ENCODE measurements around the gene AGPAT3. TPM values are rescaled to one million over a fixed set of nuclear protein-coding genes. Genes with fewer than 3 reads are reported as not detected.

AGPAT3 gene
- polyA plus RNA-seq, 2 of the 4 experiments (the other 2 are of a cell fraction) = 18.2 to 20.3 TPM

DNA sequence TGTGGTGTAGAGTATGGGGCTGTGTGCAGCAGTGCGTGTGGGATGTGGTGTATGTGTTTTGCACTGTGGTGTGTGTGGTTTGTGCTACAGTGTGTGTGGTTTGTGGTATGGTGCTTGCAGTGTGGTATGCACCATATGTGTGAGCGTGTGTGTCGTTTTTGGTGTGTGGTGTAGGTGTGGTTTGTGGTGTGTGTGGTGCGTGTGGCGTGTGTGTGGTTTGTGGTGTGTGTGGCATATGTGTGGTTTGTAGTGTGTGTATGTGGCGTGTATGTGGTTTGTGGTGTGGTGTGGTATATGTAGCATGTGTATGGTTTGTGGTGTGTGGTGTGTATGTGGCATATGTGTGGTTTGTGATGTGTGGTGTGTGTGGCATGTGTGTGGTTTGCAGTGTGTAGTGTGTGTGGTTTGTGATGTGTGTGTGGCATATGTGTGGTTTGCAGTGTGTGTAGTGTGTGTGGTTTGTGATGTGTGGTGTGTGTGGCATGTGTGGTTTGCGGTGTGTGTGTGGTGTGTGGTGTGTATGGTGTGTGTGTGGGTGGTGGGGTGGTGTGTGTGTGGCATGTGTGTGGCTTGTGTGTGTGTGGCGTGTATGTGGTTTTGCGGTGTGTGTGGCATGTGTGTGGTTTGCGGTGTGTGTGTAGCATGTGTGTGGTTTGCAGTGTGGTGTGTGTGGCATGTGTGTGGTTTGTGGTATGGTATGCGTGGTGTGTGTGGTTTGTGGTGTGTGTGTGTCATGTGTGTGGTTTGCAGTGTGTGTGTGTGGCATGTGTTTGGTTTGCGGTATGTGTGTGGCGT, 93.5 kb downstream of the AGPAT3 start:
- Histone ChIP-seq H3K4me1 (peaks cover 11% of the 10 kb centered on the region; the same call in 2 of the 3 replicates), H3K27ac (no peak overlapping the region), H3K4me3 (no peak overlapping the region), H3K9me3 (no peaks in the 10 kb centered on the region), H3K4me2 (no peak overlapping the region)
- ChIA-PET CTCF (no interaction called here), POLR2A (no interaction called here)
- WGBS (ENCODE audit: missing lambda C conversion rate) = 91% methylated on average over 13 of the region's 13 CpGs
- ATAC-seq = no peak
- DNase-seq (ENCODE audit: low read depth in 1 of 2, low spot score in 1 of 2) = no peak
- no peak for TF ChIP-seq HOXB13 (CRISPR knock-in tag; IDR thresholded peaks at IDR 0.05; ENCODE audit: low read depth)
- TF ChIP-seq SREBF2 (IDR thresholded peaks at IDR 0.05) = no peak
- TF ChIP-seq, protein P1, sequence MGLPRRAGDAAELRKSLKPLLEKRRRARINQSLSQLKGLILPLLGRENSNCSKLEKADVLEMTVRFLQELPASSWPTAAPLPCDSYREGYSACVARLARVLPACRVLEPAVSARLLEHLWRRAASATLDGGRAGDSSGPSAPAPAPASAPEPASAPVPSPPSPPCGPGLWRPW (IDR thresholded peaks at IDR 0.05) = no peak
- TF ChIP-seq HDAC2 (IDR thresholded peaks at IDR 0.05) = no peak
- TF ChIP-seq JUNB (IDR thresholded peaks at IDR 0.05) = no peak
- TF ChIP-seq EHMT2 (IDR thresholded peaks at IDR 0.05; ENCODE audit: low read depth) = no peak
- TF ChIP-seq CBX8 (IDR thresholded peaks at IDR 0.05) = no peak
- TF ChIP-seq ZSCAN20 (CRISPR knock-in tag; IDR thresholded peaks at IDR 0.05) = no peak
- TF ChIP-seq, protein P2, sequence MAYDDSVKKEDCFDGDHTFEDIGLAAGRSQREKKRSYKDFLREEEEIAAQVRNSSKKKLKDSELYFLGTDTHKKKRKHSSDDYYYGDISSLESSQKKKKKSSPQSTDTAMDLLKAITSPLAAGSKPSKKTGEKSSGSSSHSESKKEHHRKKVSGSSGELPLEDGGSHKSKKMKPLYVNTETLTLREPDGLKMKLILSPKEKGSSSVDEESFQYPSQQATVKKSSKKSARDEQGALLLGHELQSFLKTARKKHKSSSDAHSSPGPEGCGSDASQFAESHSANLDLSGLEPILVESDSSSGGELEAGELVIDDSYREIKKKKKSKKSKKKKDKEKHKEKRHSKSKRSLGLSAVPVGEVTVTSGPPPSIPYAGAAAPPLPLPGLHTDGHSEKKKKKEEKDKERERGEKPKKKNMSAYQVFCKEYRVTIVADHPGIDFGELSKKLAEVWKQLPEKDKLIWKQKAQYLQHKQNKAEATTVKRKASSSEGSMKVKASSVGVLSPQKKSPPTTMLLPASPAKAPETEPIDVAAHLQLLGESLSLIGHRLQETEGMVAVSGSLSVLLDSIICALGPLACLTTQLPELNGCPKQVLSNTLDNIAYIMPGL (CRISPR knock-in tag; IDR thresholded peaks at IDR 0.05; ENCODE audit: borderline replicate concordance) = no peak
- TF ChIP-seq BHLHE40 (IDR thresholded peaks at IDR 0.05; ENCODE audit: low read depth, low read length) = no peak
- TF ChIP-seq CEBPB (IDR thresholded peaks at IDR 0.05) = no peak
- no peak for TF ChIP-seq TFCP2L1 (CRISPR knock-in tag; IDR thresholded peaks at IDR 0.05)
- no peak for TF ChIP-seq FOXS1 (CRISPR knock-in tag; IDR thresholded peaks at IDR 0.05)
- no peak for FAIRE-seq

DNA sequence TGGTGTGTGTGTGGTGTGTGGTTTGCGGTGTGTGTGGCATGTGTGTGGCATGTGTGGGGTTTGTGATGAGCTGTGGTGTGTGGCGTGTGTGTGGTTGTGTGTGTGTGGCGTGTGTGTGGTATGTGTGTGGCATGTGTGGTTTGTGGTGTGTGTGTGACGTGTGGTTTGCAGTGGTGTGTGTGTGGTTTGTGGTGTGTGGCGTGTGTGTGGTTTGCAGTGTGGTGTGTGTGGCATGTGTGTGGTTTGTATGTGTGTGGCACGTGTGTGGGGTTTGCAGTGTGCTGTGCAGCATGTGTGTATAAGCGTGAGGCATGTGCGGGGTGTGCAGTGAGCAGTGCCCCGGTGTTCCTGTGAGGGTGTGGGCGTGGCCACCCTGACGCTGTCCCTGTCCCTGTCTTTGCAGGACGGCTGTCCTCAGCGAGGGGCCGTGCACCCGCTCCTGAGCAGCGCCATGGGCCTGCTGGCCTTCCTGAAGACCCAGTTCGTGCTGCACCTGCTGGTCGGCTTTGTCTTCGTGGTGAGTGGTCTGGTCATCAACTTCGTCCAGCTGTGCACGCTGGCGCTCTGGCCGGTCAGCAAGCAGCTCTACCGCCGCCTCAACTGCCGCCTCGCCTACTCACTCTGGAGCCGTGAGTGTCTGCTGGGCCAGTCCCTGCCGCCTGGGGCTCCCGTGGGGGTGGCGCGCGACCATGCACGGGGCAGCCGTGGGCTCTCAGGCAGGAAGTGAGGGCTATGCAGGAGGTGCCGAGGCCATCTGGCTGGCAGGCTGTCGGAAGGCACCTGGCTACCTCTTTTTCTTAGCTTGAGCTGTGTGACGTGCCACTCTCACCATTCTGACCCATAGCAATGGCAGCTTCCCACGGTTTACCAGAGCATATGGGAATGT, 94.5 kb downstream of the AGPAT3 start:
- CTCF ChIA-PET = interaction anchor here (0.9 kb wide), 1 partner anchor 16 kb away, joined by 3 read pairs; no protein-coding TSS in a partner anchor
- no peak for FAIRE-seq
- no peak for ATAC-seq

More for the DNA sequence above, 94.5 kb downstream of the AGPAT3 start:
- Histone ChIP-seq H3K4me2 (no peak overlapping the region), H3K9me3 (no peaks in the 10 kb centered on the region), H3K4me1 (peaks cover 11% of the 10 kb centered on the region; the same call in 2 of the 3 replicates), H3K4me3 (no peak overlapping the region), H3K27ac (no peak overlapping the region)
- POLR2A ChIA-PET = no interaction called here
- WGBS (ENCODE audit: missing lambda C conversion rate) = 95% methylated on average over 38 of the region's 39 CpGs
- no peak for DNase-seq (ENCODE audit: low read depth in 1 of 2, low spot score in 1 of 2)
- no peak for TF ChIP-seq PHF8 (IDR thresholded peaks at IDR 0.05; ENCODE audit: borderline replicate concordance, low read depth)
- no peak for TF ChIP-seq ZC3H11A (IDR thresholded peaks at IDR 0.05)
- no peak for TF ChIP-seq POLR2A (IDR thresholded peaks at IDR 0.05; ENCODE audit: low read length)
- TF ChIP-seq HOXB5 (CRISPR knock-in tag; IDR thresholded peaks at IDR 0.05) = no peak
- no peak for TF ChIP-seq CHD2 (IDR thresholded peaks at IDR 0.05; ENCODE audit: low read length, partially characterized antibody)
- TF ChIP-seq FOSB (CRISPR knock-in tag; IDR thresholded peaks at IDR 0.05) = no peak
- no peak for TF ChIP-seq JUN (IDR thresholded peaks at IDR 0.05)
- TF ChIP-seq, protein P2 (CRISPR knock-in tag; IDR thresholded peaks at IDR 0.05; ENCODE audit: borderline replicate concordance) = no peak
- TF ChIP-seq RAD21 (conservative IDR thresholded peaks at IDR 0.05 in 1 of 2, IDR thresholded peaks at IDR 0.05 in 1 of 2) = no peak
- no peak for TF ChIP-seq KDM1A (IDR thresholded peaks at IDR 0.05; ENCODE audit: low read depth)
- TF ChIP-seq FOSL2 (IDR thresholded peaks at IDR 0.05) = no peak
- no peak for TF ChIP-seq FOSL2 (CRISPR knock-in tag; IDR thresholded peaks at IDR 0.05)
- no peak for TF ChIP-seq SMC3 (IDR thresholded peaks at IDR 0.05)
- no peak for TF ChIP-seq TFCP2L1 (CRISPR knock-in tag; IDR thresholded peaks at IDR 0.05)
- no peak for TF ChIP-seq NFE2L2 (conservative IDR thresholded peaks at IDR 0.05; ENCODE audit: low read length)
- TF ChIP-seq, protein P1 (IDR thresholded peaks at IDR 0.05) = no peak
- no peak for TF ChIP-seq EP300 (IDR thresholded peaks at IDR 0.05)
- TF ChIP-seq, protein P3, sequence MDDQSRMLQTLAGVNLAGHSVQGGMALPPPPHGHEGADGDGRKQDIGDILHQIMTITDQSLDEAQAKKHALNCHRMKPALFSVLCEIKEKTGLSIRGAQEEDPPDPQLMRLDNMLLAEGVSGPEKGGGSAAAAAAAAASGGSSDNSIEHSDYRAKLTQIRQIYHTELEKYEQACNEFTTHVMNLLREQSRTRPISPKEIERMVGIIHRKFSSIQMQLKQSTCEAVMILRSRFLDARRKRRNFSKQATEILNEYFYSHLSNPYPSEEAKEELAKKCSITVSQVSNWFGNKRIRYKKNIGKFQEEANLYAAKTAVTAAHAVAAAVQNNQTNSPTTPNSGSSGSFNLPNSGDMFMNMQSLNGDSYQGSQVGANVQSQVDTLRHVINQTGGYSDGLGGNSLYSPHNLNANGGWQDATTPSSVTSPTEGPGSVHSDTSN (IDR thresholded peaks at IDR 0.05) = no peak
- TF ChIP-seq ZFP36 (IDR thresholded peaks at IDR 0.05; ENCODE audit: borderline replicate concordance, partially characterized antibody) = no peak
